A673 (cell line): Measurements from ENCODE around the gene PARP12. TPM values are rescaled to one million over a fixed set of nuclear protein-coding genes. Genes with fewer than 3 reads are reported as not detected.

Source experiments
- BruUV-seq: library from RNA; stranded (reverse); fragments of 400-500 nt; replicated peaks from 2 replicates; lab custom pipeline; 2021; lab: Mats Ljungman, UMichigan
- CTCF ChIA-PET: fragments of 300-600 bp; sonication (Branson Sonifier 250); formaldehyde crosslinking; loops from one replicate; lab custom pipeline; 2022; ENCODE audit warnings: antibody characterized with exemption; lab: Charles Lee
- POLR2A ChIA-PET: fragments of 300-600 bp; sonication (Branson Sonifier 250); formaldehyde crosslinking; loops from one replicate; lab custom pipeline; 2022; ENCODE audit warnings: antibody characterized with exemption; ENCODE audit not compliant: low non-redundant PET; lab: Charles Lee
- DNase-seq: peaks from one replicate; pipeline ENCODE4 v3.0.0-alpha.2; 2015; ENCODE audit warnings: low spot score
- H3K27ac ChIP-seq: fragments of 200-600 bp; sonication (generic); 2 replicates; pipeline ENCODE4 v1.5.1; 2016; ENCODE audit warnings: mixed run types, low read depth, mild to moderate bottlenecking, mixed read lengths, antibody characterized with exemption, low read length; ENCODE audit not compliant: poor library complexity, severe bottlenecking
- H3K27me3 ChIP-seq: fragments of 200-600 bp; sonication (generic); replicated peaks from 2 replicates; pipeline ENCODE4 v1.6.1; 2017; ENCODE audit warnings: mixed run types, low read depth, mild to moderate bottlenecking, mixed read lengths, antibody characterized with exemption, low read length; ENCODE audit not compliant: insufficient read depth, poor library complexity
- H3K36me3 ChIP-seq: fragments of 200-600 bp; sonication (generic); 2 replicates; pipeline ENCODE4 v1.6.1; 2016; ENCODE audit warnings: mixed run types, mild to moderate bottlenecking, mixed read lengths, antibody characterized with exemption, low read length; ENCODE audit not compliant: insufficient read depth, poor library complexity, severe bottlenecking
- H3K4me1 ChIP-seq: fragments of 200-600 bp; sonication (generic); 2 replicates; pipeline ENCODE4 v1.6.1; 2017; ENCODE audit warnings: mixed run types, mild to moderate bottlenecking, mixed read lengths, antibody characterized with exemption, low read length; ENCODE audit not compliant: insufficient read depth, poor library complexity, severe bottlenecking
- H3K4me3 ChIP-seq: fragments of 200-600 bp; sonication (generic); 2 replicates; pipeline ENCODE4 v1.5.1; 2016; ENCODE audit warnings: low read depth, mixed run types, mild to moderate bottlenecking, mixed read lengths, low read length; ENCODE audit not compliant: poor library complexity, severe bottlenecking
- H3K9me3 ChIP-seq: fragments of 200-600 bp; sonication (generic); 2 replicates; pipeline ENCODE4 v1.6.1; 2016; ENCODE audit warnings: mixed run types, low read depth, mild to moderate bottlenecking, mixed read lengths, antibody characterized with exemption, low read length; ENCODE audit not compliant: poor library complexity, severe bottlenecking
- EZH2 ChIP-seq: fragments of 200-600 bp; sonication (generic); IDR thresholded peaks from 2 replicates; pipeline ENCODE4 v1.6.1; 2017; ENCODE audit warnings: borderline replicate concordance, low read depth, mild to moderate bottlenecking, mixed read lengths, antibody characterized with exemption, low read length; ENCODE audit not compliant: poor library complexity, severe bottlenecking
- intact Hi-C: fragments of 100-400 bp; cut with micrococcal nuclease; formaldehyde crosslinking; loops from one replicate; pipeline ENCODE4 v1.10.0; 2022; ENCODE audit not compliant: unreplicated experiment
- total RNA-seq: library from RNA; stranded (reverse); gene quantifications from 2 replicates; pipeline ENCODE4 v1.2.3, GENCODE V29; 2021
- TF ChIP-seq, protein P1 (sequence below): fragments of 300-800, 200-600 bp; sonication (generic); conservative IDR thresholded peaks from 2 replicates; pipeline ENCODE4 v1.5.1; 2017; ENCODE audit warnings: low read depth, mild to moderate bottlenecking, antibody characterized with exemption, low read length, moderate library complexity, mixed read lengths

Gene PARP12
- total RNA-seq, 1 experiment from 2014 or later = 17.8 TPM

DNA sequence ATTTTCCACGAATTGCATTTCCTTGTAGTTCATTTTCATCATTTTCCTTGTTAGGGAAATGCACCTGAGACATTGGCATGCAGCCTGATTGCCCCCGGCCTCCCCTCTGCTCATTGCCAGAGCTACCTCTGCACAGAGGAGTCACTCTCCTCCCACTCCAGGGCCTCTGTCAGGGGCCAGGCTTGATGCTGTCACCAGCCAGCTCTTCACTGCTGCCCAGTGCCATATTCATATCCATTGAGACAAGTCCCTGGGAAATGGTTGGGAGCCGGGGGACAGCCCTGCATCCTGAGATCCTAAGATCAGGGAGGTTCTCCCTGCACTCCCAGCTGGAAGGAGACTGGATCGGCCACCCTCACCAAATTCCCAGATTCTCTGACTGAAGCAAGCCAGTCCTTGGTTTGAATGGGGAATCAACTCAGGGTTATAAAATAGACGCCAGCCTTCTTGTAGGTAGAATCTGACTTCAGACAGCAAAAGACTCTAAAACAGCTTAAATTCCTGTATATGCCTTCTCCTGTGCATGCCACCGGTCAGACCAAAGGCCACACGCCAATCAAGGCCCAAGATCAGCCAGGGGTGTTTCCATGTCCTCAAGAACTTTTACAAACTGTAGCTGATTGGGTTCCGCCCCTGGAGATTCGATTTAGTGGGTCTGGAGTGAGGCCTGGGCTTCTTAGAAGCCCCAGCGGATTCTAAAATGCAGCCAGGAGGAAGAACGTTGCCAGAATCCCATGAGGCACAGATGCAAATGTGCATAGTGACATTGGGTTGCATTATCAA, 86.5 kb downstream of the PARP12 start:
- CTCF ChIA-PET = no interaction called here
- Histone ChIP-seq H3K27ac (no peak overlapping the region), H3K36me3 (no peaks in the 10 kb centered on the region), H3K4me3 (no peak overlapping the region), H3K4me1 (no peaks in the 10 kb centered on the region), H3K9me3 (no peaks in the 10 kb centered on the region), H3K27me3 (no peaks in the 10 kb centered on the region)
- BruUV-seq = no TSS peak
- DNase-seq = no peak
- intact Hi-C loops = no loop called here
- TF ChIP-seq, protein P1, sequence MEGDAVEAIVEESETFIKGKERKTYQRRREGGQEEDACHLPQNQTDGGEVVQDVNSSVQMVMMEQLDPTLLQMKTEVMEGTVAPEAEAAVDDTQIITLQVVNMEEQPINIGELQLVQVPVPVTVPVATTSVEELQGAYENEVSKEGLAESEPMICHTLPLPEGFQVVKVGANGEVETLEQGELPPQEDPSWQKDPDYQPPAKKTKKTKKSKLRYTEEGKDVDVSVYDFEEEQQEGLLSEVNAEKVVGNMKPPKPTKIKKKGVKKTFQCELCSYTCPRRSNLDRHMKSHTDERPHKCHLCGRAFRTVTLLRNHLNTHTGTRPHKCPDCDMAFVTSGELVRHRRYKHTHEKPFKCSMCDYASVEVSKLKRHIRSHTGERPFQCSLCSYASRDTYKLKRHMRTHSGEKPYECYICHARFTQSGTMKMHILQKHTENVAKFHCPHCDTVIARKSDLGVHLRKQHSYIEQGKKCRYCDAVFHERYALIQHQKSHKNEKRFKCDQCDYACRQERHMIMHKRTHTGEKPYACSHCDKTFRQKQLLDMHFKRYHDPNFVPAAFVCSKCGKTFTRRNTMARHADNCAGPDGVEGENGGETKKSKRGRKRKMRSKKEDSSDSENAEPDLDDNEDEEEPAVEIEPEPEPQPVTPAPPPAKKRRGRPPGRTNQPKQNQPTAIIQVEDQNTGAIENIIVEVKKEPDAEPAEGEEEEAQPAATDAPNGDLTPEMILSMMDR = no peak
- no peak for TF ChIP-seq EZH2
- POLR2A ChIA-PET = no interaction called here

DNA sequence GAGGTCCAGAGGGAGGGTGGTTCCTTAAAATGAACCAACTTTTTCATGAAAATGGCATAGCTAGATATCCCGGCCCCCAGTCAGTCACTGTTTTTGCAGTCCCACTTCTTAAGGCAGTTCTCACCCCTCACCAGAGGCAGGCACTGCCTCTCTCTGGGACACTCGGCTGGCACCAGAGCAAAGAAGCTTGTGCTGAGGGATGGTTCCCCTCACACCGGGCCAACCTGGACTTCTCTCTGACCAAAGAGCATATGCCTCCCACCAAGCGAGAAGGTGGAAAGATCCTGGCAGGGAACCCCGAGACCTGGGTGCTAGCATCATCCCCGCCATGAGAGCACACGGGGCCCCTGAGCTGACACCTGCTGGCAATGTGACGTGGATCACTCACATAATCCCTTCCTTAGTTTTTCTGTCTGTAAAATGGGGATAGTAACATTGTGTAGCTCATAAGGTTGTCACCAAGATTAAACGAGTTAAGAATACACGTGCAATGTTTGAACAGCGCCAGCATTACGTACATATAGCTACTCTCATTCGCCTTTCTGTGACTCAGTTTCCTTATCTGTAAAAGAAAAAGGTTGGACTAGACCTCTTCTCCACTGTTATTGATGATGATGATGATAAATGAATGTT, 88.5 kb downstream of the PARP12 start:
- Histone ChIP-seq H3K36me3 (no peaks in the 10 kb centered on the region), H3K9me3 (no peaks in the 10 kb centered on the region), H3K27ac (no peak overlapping the region), H3K4me1 (no peaks in the 10 kb centered on the region), H3K4me3 (no peak overlapping the region), H3K27me3 (peaks cover 5% of the 10 kb centered on the region)
- ChIA-PET CTCF (no interaction called here), POLR2A (no interaction called here)
- no peak for TF ChIP-seq EZH2
- TF ChIP-seq, protein P1 = no peak
- no TSS peak for BruUV-seq
- intact Hi-C loops = no loop called here
- DNase-seq = no peak

Other genes starting within 250 kb of the PARP12 start
- 1.5 and 2.5 TPM in 2 replicates for gene TBXAS1, start 233.7 kb downstream of the PARP12 start, total RNA-seq
- gene KDM7A, start 114.0 kb upstream of the PARP12 start, total RNA-seq = 9.6 and 11.7 TPM in 2 replicates